ENCODE results near the gene PUM2. TPM values are rescaled to one million over a fixed set of nuclear protein-coding genes. Genes with fewer than 3 reads are reported as not detected.

Gene PUM2
- total RNA-seq, 1 donor from 2014 or later, result 112 TPM

- ATAC-seq (no peak), DNase-seq (no peak)
- no peaks in the 10 kb centered on the region for H3K36me3 ChIP-seq
- no peak overlapping the region for H3K4me3 ChIP-seq
- H3K9me3 ChIP-seq, result no peaks in the 10 kb centered on the region
- intact Hi-C loops (cut with DNase I), result no loop called here
- no peak overlapping the region for H3K27ac ChIP-seq
- H3K27me3 ChIP-seq (ENCODE audit: low read depth), result peaks cover 6% of the 10 kb centered on the region
- no peaks in the 10 kb centered on the region for H3K4me1 ChIP-seq
- TF ChIP-seq CTCF (IDR thresholded peaks at IDR 0.05), result no peak
These were observed 43.3 kb upstream of the PUM2 start for GRCh38 chr2:20393986-20394385.

- peaks cover 6% of the 10 kb centered on the region for H3K27me3 ChIP-seq (ENCODE audit: low read depth)
- no peak overlapping the region for H3K4me3 ChIP-seq
- DNase-seq (no peak), ATAC-seq (no peak)
- intact Hi-C loops (cut with DNase I), result no loop called here
- no peaks in the 10 kb centered on the region for H3K36me3 ChIP-seq
- TF ChIP-seq CTCF (IDR thresholded peaks at IDR 0.05), result no peak
- no peak overlapping the region for H3K27ac ChIP-seq
- H3K9me3 ChIP-seq, result no peaks in the 10 kb centered on the region
- no peaks in the 10 kb centered on the region for H3K4me1 ChIP-seq
These were observed 41.5 kb upstream of the PUM2 start for GRCh38 chr2:20391951-20392699.

- intact Hi-C loops (cut with DNase I), result no loop called here
- Histone ChIP-seq H3K27me3 (ENCODE audit: low read depth) (peaks cover 6% of the 10 kb centered on the region), H3K4me3 (no peak overlapping the region), H3K36me3 (no peaks in the 10 kb centered on the region), H3K4me1 (no peaks in the 10 kb centered on the region), H3K9me3 (no peaks in the 10 kb centered on the region), H3K27ac (no peak overlapping the region)
- DNase-seq (no peak), ATAC-seq (no peak)
- TF ChIP-seq CTCF (IDR thresholded peaks at IDR 0.05), result no peak
These were observed 40.0 kb upstream of the PUM2 start for GRCh38 chr2:20390524-20391123.

GRCh38 chr2:20384953-20385352, 34.3 kb upstream of the PUM2 start:
- Histone ChIP-seq H3K27me3 (ENCODE audit: low read depth) (no peaks in the 10 kb centered on the region), H3K9me3 (no peaks in the 10 kb centered on the region), H3K4me3 (no peak overlapping the region), H3K27ac (no peak overlapping the region), H3K4me1 (peaks cover 3% of the 10 kb centered on the region), H3K36me3 (no peaks in the 10 kb centered on the region)
- DNase-seq, result no peak
- no peak for TF ChIP-seq CTCF (IDR thresholded peaks at IDR 0.05)
- intact Hi-C loops (cut with DNase I), result no loop called here
- no peak for ATAC-seq

- Histone ChIP-seq H3K9me3 (no peaks in the 10 kb centered on the region), H3K4me3 (no peak overlapping the region), H3K27ac (no peak overlapping the region), H3K27me3 (ENCODE audit: low read depth) (no peaks in the 10 kb centered on the region), H3K36me3 (no peaks in the 10 kb centered on the region), H3K4me1 (peaks cover 3% of the 10 kb centered on the region)
- no peak for TF ChIP-seq CTCF (IDR thresholded peaks at IDR 0.05)
- ATAC-seq (no peak), DNase-seq (no peak)
- intact Hi-C loops (cut with DNase I), result no loop called here
These were observed 32.5 kb upstream of the PUM2 start for GRCh38 chr2:20382965-20383810.

Data from lower lobe of right lung (tissue), 2 donors.